Esophagus squamous epithelium (tissue), 4 donors: ENCODE results near the gene CAPN5.

Experiments used
- CTCF ChIP-seq, 6 experiments: fragments of 450-650 bp in 4 of 6; fragments of 200-600 bp in 2 of 6; sonication (generic) in 2 of 6; IDR thresholded peaks; one replicate each; pipeline ENCODE4 v1.5.1; 2016 to 2019; ENCODE audit warnings: antibody characterized with exemption in 6 of 6, mild to moderate bottlenecking in 4 of 6, moderate library complexity in 4 of 6
- POLR2A ChIP-seq, 4 donors: fragments of 450-650 bp; IDR thresholded peaks; one replicate each; pipeline ENCODE4 v1.6.1; 2017; ENCODE audit warnings: antibody characterized with exemption in 4 of 4, mild to moderate bottlenecking in 4 of 4, moderate library complexity in 3 of 4

GRCh38 chr11:77071671-77072605 lies 5.2 kb downstream of the CAPN5 start:
- no peak for TF ChIP-seq POLR2A (IDR thresholded peaks at IDR 0.05)
- TF ChIP-seq CTCF (IDR thresholded peaks at IDR 0.05): no peak
